PC-9 (cell line): Measurements from ENCODE around the gene TBC1D2. TPM values are rescaled to one million over a fixed set of nuclear protein-coding genes. Genes with fewer than 3 reads are reported as not detected.

Source experiments
- BruUV-seq: library from RNA; stranded (reverse); fragments of 400-500 nt; replicated peaks from 2 replicates; lab custom pipeline; 2021; lab: Mats Ljungman, UMichigan
- CTCF ChIA-PET: fragments of 300-600 bp; sonication (Branson Sonifier 250); formaldehyde crosslinking; loops from one replicate; lab custom pipeline; 2022; ENCODE audit warnings: antibody characterized with exemption; lab: Charles Lee
- POLR2A ChIA-PET: fragments of 300-600 bp; sonication (Branson Sonifier 250); formaldehyde crosslinking; loops from one replicate; lab custom pipeline; 2022; ENCODE audit warnings: antibody characterized with exemption; ENCODE audit not compliant: unreplicated experiment; lab: Charles Lee
- DNase-seq, 2 experiments: peaks; one replicate each; pipeline versions ENCODE4 v3.0.0 to v3.0.0-alpha.2; 2015 to 2022; ENCODE audit warnings: mixed read lengths in 1 of 2
- H2AFZ ChIP-seq: fragments of 200-600 bp; sonication (generic); 2 replicates; pipeline ENCODE4 v1.8.1; 2017; ENCODE audit warnings: antibody characterized with exemption
- H3F3A ChIP-seq: fragments of 200-600 bp; sonication (generic); 2 replicates; pipeline ENCODE4 v1.8.1; 2017; ENCODE audit warnings: antibody characterized with exemption, mild to moderate bottlenecking, low read depth; ENCODE audit not compliant: insufficient read depth
- H3K27ac ChIP-seq: fragments of 200-600 bp; sonication (generic); 2 replicates; pipeline ENCODE4 v1.6.1; 2016; ENCODE audit warnings: mixed run types
- H3K27me3 ChIP-seq: fragments of 200-600 bp; sonication (generic); 2 replicates; pipeline ENCODE4 v1.6.1; 2016; ENCODE audit warnings: low read depth, mixed run types; ENCODE audit not compliant: insufficient read depth
- H3K36me3 ChIP-seq: fragments of 200-600 bp; sonication (generic); 2 replicates; pipeline ENCODE4 v1.6.1; 2016; ENCODE audit warnings: low read depth, mixed run types
- H3K4me1 ChIP-seq: fragments of 200-600 bp; sonication (generic); replicated peaks from 2 replicates; pipeline ENCODE4 v1.6.1; 2016; ENCODE audit warnings: mixed run types; ENCODE audit not compliant: insufficient read depth
- H3K4me2 ChIP-seq: fragments of 200-600 bp; sonication (generic); 2 replicates; pipeline ENCODE4 v1.6.1; 2017; ENCODE audit warnings: mixed run types
- H3K4me3 ChIP-seq: fragments of 200-600 bp; sonication (generic); 2 replicates; pipeline ENCODE4 v1.6.1; 2016; ENCODE audit warnings: mixed run types
- H3K79me2 ChIP-seq: fragments of 200-600 bp; sonication (generic); 2 replicates; pipeline ENCODE4 v1.6.1; 2017; ENCODE audit warnings: low read depth, mixed run types
- H3K9me2 ChIP-seq: fragments of 200-600 bp; sonication (generic); 2 replicates; pipeline ENCODE4 v1.8.1; 2017; ENCODE audit warnings: mild to moderate bottlenecking; ENCODE audit not compliant: insufficient read depth
- H3K9me3 ChIP-seq: fragments of 200-600 bp; sonication (generic); 2 replicates; pipeline ENCODE4 v1.8.1; 2016; ENCODE audit warnings: low read depth; ENCODE audit not compliant: insufficient read depth
- H4K20me1 ChIP-seq: fragments of 200-600 bp; sonication (generic); 2 replicates; pipeline ENCODE4 v1.8.1; 2017; ENCODE audit not compliant: insufficient read depth
- CTCF ChIP-seq: fragments of 200-600 bp; sonication (generic); conservative IDR thresholded peaks from 2 replicates; pipeline ENCODE4 v1.6.1; 2017; ENCODE audit warnings: mixed run types, antibody characterized with exemption, mild to moderate bottlenecking, moderate library complexity
- EZH2 ChIP-seq: fragments of 200-600 bp; sonication (generic); IDR thresholded peaks from 2 replicates; pipeline ENCODE4 v1.8.0; 2017; ENCODE audit warnings: antibody characterized with exemption, low read depth
- intact Hi-C: fragments of 100-400 bp; cut with micrococcal nuclease; formaldehyde crosslinking; loops from one replicate; pipeline ENCODE4 v1.10.0; 2022; ENCODE audit not compliant: unreplicated experiment
- total RNA-seq: library from RNA; stranded (reverse); gene quantifications from 2 replicates; pipeline ENCODE4 v1.2.3, GENCODE V29; 2021

The TBC1D2 gene
- total RNA-seq, 1 experiment from 2014 or later, result 44.7 TPM

GRCh38 chr9:98291820-98292219 is 36.4 kb upstream of the TBC1D2 start:
- H3K27ac ChIP-seq, result no peak overlapping the region
- H3K4me1 ChIP-seq, result 0 out of 2 replicates have a peak, but pooled peaks cover 4% of the 10 kb centered on the region
- H4K20me1 ChIP-seq, result no peaks in the 10 kb centered on the region
- H3F3A ChIP-seq, result no peaks in the 10 kb centered on the region
- H3K4me2 ChIP-seq, result no peak overlapping the region
- intact Hi-C loops, result no loop called here
- no peaks in the 10 kb centered on the region for H3K9me2 ChIP-seq
- H2AFZ ChIP-seq, result no peak overlapping the region
- no peak for TF ChIP-seq EZH2
- TF ChIP-seq CTCF, result no peak
- no peaks in the 10 kb centered on the region for H3K9me3 ChIP-seq
- no peak for DNase-seq
- ChIA-PET POLR2A (interaction anchor here (0.6 kb wide), 1 partner anchor 723 kb away, joined by 3 read pairs; no protein-coding TSS in a partner anchor), CTCF (interaction anchor here (0.6 kb wide), 1 partner anchor 483 kb away, joined by 3 read pairs; no protein-coding TSS in a partner anchor)
- BruUV-seq, result no TSS peak
- H3K79me2 ChIP-seq, result no peaks in the 10 kb centered on the region
- H3K27me3 ChIP-seq, result no peaks in the 10 kb centered on the region
- H3K36me3 ChIP-seq, result no peaks in the 10 kb centered on the region
- H3K4me3 ChIP-seq, result no peak overlapping the region

- POLR2A ChIA-PET, result no interaction called here
- Histone ChIP-seq H3K9me2 (no peaks in the 10 kb centered on the region), H3K79me2 (no peaks in the 10 kb centered on the region), H3K27me3 (no peaks in the 10 kb centered on the region), H3F3A (no peaks in the 10 kb centered on the region), H3K4me3 (no peak overlapping the region), H4K20me1 (no peaks in the 10 kb centered on the region), H2AFZ (no peak overlapping the region), H3K4me1 (0 out of 2 replicates have a peak, but pooled peaks cover 4% of the 10 kb centered on the region), H3K4me2 (no peak overlapping the region), H3K27ac (no peak overlapping the region), H3K9me3 (no peaks in the 10 kb centered on the region), H3K36me3 (no peaks in the 10 kb centered on the region)
- CTCF ChIA-PET, result no interaction called here
- DNase-seq, result no peak
- TF ChIP-seq EZH2 (no peak), CTCF (no peak)
- BruUV-seq, result no TSS peak
- intact Hi-C loops, result no loop called here
These were observed 35.0 kb upstream of the TBC1D2 start for GRCh38 chr9:98290411-98290810.

GRCh38 chr9:98289614-98290201 is 34.3 kb upstream of the TBC1D2 start:
- intact Hi-C loops, result no loop called here
- no peaks in the 10 kb centered on the region for H3F3A ChIP-seq
- H3K4me2 ChIP-seq, result no peak overlapping the region
- BruUV-seq, result no TSS peak
- H3K9me2 ChIP-seq, result no peaks in the 10 kb centered on the region
- no peak overlapping the region for H3K27ac ChIP-seq
- TF ChIP-seq CTCF (no peak), EZH2 (no peak)
- no peaks in the 10 kb centered on the region for H3K36me3 ChIP-seq
- no peaks in the 10 kb centered on the region for H3K9me3 ChIP-seq
- H4K20me1 ChIP-seq, result no peaks in the 10 kb centered on the region
- DNase-seq, result no peak
- 0 out of 2 replicates have a peak, but pooled peaks cover 4% of the 10 kb centered on the region for H3K4me1 ChIP-seq
- no peaks in the 10 kb centered on the region for H3K27me3 ChIP-seq
- H3K79me2 ChIP-seq, result no peaks in the 10 kb centered on the region
- H2AFZ ChIP-seq, result no peak overlapping the region
- H3K4me3 ChIP-seq, result no peak overlapping the region
- CTCF ChIA-PET, result no interaction called here
- POLR2A ChIA-PET, result no interaction called here
